ENCODE results near the gene HSD17B11.

DNA sequence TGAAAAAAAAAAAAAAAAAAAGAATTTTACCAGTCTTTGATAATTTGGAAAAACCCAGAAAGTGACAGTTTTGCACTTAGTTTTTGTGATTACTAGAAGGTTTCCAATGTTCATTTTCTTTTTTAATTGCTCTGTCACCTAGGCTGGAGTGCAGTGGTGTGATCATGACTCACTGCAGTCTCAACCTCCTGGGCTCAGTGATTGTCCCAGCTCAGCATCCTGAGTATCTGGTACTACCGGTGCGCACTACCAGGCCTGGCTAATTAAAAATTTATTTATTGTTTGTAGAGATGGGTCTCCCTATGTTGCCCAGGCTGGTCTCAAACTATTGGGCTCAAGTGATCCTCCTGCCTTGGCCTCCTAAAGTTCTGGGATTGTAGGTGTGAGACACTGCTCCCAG is 34.7 kb upstream of the HSD17B11 start:
- TF ChIP-seq POLR2A (IDR thresholded peaks at IDR 0.05; ENCODE audit: low read length) (no peak), GATA1 (IDR thresholded peaks at IDR 0.05; ENCODE audit: low read depth, low read length) (no peak)

Data from erythroblast (primary cell).